GM19023 (cell line): ENCODE data around the gene FKBP15.
"Not testable (repeated sequence)": the region's sequence is repeated elsewhere in the genome, so short reads cannot be mapped to it uniquely, and the experiment has no call there.

Source experiments
- ATAC-seq: cut with Tn5 transposase; IDR thresholded peaks from one replicate; pipeline ENCODE4 v1.9.1; 2021; ENCODE audit warnings: mild to moderate bottlenecking, moderate library complexity; ENCODE audit not compliant: unreplicated experiment

The FKBP15 gene

DNA sequence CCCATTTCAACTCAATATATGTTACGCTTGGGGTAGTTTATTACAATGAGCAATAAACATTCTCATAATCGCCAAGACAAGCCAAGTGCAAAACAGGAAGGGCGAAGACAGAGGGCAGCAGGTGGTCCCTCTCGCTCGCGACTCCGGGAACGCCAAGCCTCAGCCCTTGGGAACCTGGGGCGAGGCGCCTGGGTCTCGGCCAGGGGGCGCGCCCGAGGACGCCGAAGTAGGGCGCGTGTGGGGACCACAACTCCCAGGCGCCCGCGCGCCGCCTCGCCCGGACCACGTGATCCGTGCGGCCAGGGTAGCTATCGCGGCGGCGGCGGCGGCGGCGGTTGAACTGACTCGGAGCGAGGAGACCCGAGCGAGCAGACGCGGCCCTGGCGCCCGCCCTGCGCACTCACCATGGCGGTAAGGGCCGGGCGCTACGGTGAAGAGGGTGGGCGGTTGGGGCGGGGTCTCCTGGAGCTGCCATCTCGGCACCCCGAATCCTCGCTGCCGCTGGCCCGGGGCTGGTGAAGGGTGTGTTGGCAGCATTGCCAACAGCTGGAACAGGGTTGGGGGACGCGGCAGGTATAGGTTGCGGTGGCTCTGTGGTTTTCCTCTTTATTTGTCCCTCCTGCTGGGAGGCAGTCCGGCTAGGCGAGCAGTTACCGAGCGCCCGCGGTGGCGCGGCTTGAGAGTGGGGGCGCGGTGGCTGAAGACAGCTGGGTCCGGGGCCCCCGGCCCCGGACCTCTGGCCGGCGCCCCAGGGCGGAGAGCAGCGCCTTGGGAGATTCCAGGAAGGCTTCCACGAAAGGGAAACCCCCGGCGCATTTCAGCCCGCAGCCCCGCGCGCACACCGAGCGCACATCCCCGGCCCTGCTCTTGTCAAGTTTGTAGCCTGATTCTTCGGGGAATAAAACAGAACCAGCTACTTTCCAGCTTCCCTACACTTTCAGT lies 70.1 kb downstream of the FKBP15 start, which contains the start of gene SLC31A2:
TSS of gene SLC31A2 (plus strand) at position 338 of the 942 bp plus-strand sequence. CDS start at position 406, 68 bp downstream.
- peak; percentile 91 for ATAC-seq

DNA sequence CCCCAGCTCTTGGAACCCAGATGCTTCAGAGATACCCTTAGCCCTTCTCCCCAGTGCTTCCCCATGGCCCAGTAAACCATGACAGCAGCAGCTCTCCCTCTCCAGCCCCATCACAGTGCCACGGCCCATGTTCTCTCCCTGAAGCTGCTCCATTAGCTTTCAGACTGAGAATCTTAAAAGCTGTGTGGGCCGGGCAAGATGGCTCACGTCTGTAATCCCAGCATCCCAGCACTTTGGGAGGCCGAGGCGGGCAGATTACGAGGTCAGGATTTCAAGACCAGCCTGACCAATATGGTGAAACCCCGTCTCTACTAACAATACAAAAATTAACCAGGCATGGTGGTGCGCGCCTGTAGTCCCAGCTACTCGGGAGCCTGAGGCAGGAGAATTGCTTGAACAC lies 71.5 kb downstream of the FKBP15 start:
- ATAC-seq: not testable (repeated sequence)

- no peak for ATAC-seq
These were observed 72.1 kb downstream of the FKBP15 start for GRCh38 chr9:113148781-113149510.

GRCh38 chr9:113148372-113148705 lies 72.7 kb downstream of the FKBP15 start:
- ATAC-seq: no peak

- ATAC-seq: no peak
These were observed 77.4 kb downstream of the FKBP15 start for GRCh38 chr9:113143432-113144227.

GRCh38 chr9:113140896-113141295 lies 80.2 kb downstream of the FKBP15 start:
- ATAC-seq: not testable (repeated sequence)

DNA sequence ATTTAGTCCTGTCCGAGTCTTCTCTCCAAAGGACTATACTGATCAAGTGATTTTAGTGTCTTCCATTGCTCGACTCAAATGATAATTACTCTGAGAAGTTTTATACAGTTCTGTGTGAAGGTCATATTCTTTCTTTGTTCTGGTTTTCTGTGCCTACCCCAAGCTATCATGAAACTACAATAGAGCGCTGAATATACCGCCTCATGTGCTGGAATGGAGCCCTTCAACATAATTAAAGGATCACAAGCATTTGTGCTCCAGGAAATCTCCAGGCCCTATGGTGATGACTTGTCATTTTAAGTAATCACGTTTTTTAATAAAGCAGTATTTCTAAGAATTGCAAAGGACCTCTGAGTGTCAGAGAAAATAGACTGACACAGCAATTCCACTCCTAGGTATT lies 81.1 kb downstream of the FKBP15 start:
- no peak for ATAC-seq

- ATAC-seq: no peak
These were observed 81.8 kb downstream of the FKBP15 start for GRCh38 chr9:113139225-113139829.

DNA sequence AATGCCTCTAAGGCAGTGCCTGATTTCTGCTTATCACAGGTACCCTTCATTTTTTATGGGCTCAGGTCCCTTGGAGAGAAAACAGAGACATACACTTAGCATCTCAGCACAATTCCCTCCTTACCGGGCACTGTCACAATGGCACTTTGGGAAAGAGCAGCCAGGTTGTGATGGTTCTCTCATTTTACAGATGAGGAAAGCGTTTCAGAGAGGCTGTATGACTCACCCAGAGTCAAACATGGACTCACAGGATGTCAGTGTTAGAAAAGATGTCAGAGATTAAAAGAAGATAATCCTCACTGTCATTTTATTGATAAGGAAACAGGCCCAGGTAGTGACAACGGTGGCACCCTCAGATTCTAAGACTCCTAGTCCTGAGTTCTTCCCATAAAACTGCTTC lies 82.3 kb downstream of the FKBP15 start:
- ATAC-seq: no peak

DNA sequence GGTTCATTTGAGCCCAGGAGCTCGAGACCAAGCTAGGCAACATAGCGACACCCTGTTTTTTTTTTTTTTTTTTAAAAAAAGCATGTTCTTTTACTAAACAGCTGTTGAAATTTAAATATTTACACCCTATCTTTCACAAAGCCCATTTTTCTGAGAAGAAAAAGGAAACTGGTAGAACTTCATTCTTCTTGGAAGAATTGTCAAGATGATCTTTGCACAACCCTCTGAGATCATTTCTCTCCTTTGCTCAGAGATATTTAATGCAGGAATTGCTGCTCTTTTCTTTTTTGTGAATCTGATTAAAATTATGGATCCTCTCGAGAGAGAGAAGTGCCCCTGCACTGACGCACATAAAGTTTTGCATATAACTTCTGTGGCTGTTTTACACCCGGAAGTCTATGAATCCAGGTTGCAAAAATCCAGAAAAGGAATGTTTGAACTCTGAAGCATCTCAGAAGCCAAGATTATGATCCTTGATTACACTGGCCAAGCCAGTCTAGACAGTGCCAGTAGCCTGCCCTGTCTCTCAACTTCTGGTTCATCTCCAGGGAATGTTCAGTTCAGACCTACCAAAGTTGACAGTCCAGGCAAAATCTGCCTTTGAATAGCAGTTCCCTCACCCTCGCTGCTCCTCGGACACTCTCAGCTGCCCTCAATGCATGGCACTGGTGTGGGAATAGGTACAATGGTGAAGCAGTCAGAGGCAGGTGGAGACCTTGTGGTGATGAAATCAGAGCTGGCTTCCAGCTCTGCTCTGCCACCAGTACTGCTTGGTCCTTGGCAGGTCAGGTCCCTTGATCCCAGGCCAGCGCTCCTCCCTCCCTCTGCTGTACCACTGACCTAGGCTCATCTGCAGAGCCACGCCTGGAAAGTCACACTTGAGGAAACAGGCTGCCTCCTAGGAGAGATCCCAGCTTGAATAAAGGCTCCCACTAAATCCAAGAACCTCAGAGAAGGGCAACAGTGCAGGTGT lies 83.6 kb downstream of the FKBP15 start:
- ATAC-seq: no peak

- no peak for ATAC-seq
These were observed 89.4 kb downstream of the FKBP15 start for GRCh38 chr9:113131689-113132151.

DNA sequence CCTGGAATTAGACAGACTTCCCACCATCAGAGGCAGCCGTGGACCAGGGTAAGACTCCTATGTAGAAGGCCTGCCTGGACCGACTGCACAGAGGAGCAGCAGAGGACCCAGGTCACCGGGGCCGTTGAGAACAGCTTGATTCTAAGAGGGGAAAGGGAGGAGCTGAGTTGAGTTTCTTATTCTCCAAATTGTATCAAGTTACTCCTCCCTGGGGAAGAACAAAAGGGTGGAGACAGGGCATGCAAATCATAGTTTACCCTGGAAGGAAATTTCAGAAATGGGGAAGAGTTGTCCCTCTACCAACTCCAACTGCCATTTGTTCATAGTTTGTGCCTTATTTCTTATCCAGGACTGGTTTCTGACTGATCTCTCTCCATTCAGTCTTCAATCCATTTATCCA lies 91.2 kb downstream of the FKBP15 start:
- ATAC-seq: no peak

DNA sequence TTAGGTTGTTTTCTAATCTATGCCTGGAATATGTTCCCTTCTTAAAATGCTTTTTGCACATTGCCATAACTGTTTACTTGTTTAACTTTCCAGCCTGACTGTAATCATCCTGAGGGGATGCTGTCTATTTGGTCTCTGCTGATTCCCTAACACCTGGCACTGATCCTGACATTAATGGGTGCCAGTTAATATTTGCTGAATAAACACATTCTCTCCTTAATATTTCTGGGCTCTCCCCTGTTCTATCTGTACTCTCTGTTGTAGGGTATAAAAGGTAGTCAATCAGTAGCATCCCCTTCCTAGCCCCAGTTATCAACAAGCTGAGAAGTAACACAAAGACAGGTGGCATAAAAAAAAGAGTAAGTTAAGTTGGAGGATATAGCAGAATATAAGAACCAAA lies 91.6 kb downstream of the FKBP15 start:
- ATAC-seq: no peak

GRCh38 chr9:113125386-113126035 lies 95.6 kb downstream of the FKBP15 start:
- ATAC-seq: no peak

DNA sequence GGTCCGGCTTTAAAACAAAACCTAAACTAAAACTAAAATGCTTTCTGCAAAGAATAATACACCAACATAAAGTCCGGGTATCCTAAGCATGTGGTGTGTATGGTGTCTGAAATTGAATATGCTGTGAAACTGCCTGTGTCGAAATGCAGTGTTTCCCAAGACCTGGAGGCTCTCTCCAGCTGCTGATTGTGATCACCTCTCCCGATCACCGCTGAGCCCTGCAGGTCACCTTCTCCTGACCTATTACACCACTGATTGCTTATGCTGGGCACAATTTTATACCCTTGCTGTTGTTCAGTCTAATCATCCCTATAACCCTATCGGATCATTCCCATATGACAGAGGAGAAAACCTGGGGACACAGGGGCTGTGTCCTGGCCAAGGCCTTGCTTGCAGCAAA lies 102.2 kb downstream of the FKBP15 start:
- not testable (repeated sequence) for ATAC-seq
